Heart right ventricle (tissue), 16 donors: ENCODE measurements around the gene STX16. TPM values are rescaled to one million over a fixed set of nuclear protein-coding genes. Genes with fewer than 3 reads are reported as not detected.

Source experiments
- ATAC-seq, 8 donors: fragments of 200-7000 bp; cut with Tn5 transposase; one replicate each; pipeline ENCODE4 v1.9.1; 2020; ENCODE audit warnings: mild to moderate bottlenecking in 8 of 8, moderate library complexity in 8 of 8, moderate number of reproducible peaks in 1 of 8
- DNase-seq, 2 donors: peaks; one replicate each; pipeline ENCODE4 v3.0.0-alpha.2; 2020
- H3K27ac ChIP-seq, 10 donors: fragments of 200-600 bp; sonication (generic) in 2 of 10; one replicate each; pipeline versions ENCODE4 v1.5.0 to v1.8.0; 2020 to 2022; ENCODE audit warnings: mild to moderate bottlenecking in 3 of 10
- H3K27me3 ChIP-seq, 7 donors: fragments of 200-600 bp; one replicate each; pipeline ENCODE4 v1.8.0; 2021 to 2022; ENCODE audit warnings: mild to moderate bottlenecking in 2 of 7
- H3K36me3 ChIP-seq, 9 donors: fragments of 200-600 bp; sonication (generic) in 1 of 9; one replicate each; pipeline versions ENCODE4 v1.5.0 to v1.8.0; 2020 to 2022; ENCODE audit warnings: mild to moderate bottlenecking in 2 of 9
- H3K4me1 ChIP-seq, 9 donors: fragments of 200-600 bp; sonication (generic) in 1 of 9; one replicate each; pipeline versions ENCODE4 v1.5.0 to v1.8.0; 2020 to 2022; ENCODE audit warnings: mild to moderate bottlenecking in 4 of 9
- H3K4me3 ChIP-seq, 10 donors: fragments of 200-600 bp; sonication (generic) in 2 of 10; one replicate each; pipeline versions ENCODE4 v1.5.0 to v1.8.0; 2020 to 2022; ENCODE audit warnings: mild to moderate bottlenecking in 7 of 10, moderate library complexity in 2 of 10
- H3K9me3 ChIP-seq, 11 donors: fragments of 200-600 bp in 10 of 11; sonication (generic) in 2 of 11; one replicate each; pipeline versions ENCODE4 v1.5.0 to v1.8.0; 2013 to 2022; ENCODE audit warnings: mild to moderate bottlenecking in 2 of 11, control low read depth in 1 of 11, moderate library complexity in 1 of 11
- WGBS, 2 donors: extraction: QIAGEN DNeasy Blood & Tissue Kit; methylation state at CpG; one replicate each; pipeline ENCODE4 v1.1.7; 2013; ENCODE audit warnings: inconsistent platforms in 1 of 2; 5-methylcytosine and 5-hydroxymethylcytosine counted together
- intact Hi-C, 10 donors: fragments of 100-400 bp; cut with DNase I; formaldehyde crosslinking; loops; one replicate each; pipeline versions ENCODE4 v1.11.1 to v1.14.2; 2022
- polyA plus RNA-seq, 2 donors: library from polyadenylated mRNA; stranded (reverse); fragments of 200-250 nt; gene quantifications; one replicate each; pipeline ENCODE4 v1.2.3, GENCODE V29; 2013
- total RNA-seq, 10 donors: library from RNA; stranded (reverse); fragmentation: NEBNext Ultra II Directional in 3 of 10; extraction: Animal tissue kit (Norgen Biotek cat#: 25700) in 3 of 10; gene quantifications; one replicate each; pipeline versions ENCODE4 v1.2.1 to v1.2.4, GENCODE V29; 2021 to 2023
- TF ChIP-seq, protein P1 (sequence below), 9 donors: fragments of 200-600 bp; sonication (generic) in 2 of 9; IDR thresholded peaks; one replicate each; pipeline versions ENCODE4 v1.5.0 to v1.8.0; 2021 to 2022; ENCODE audit warnings: antibody characterized with exemption in 9 of 9, mild to moderate bottlenecking in 5 of 9, moderate library complexity in 1 of 9
- donor health status: Arrhythmogenic right ventricular cardiomyopathy.
- donor health status: ischemic (EF 13 %, LVEDD 7.1; RV severe dilation, severe dysfunction).
- donor health status: healthy with polysubstance abuse.
- donor health status: DM: no; HTN: yes; CAD: no.
- donor health status: DM: no; HTN: no; CAD: no.
- donor health status: ischemic (EF 25% LVEDD 6.9; RV normal size, moderate dysfunction).
- donor health status: ischemic (EF 25% LVEDD 5.7; RV mildly dilated, moderate dysfunction).
- donor health status: healthy.
- donor health status: DM: yes; HTN: yes; CAD: no.
- donor health status: Ischemic cardiomyopathy.
- donor health status: ischemic (EF 35%, LVEDD 5.7; RV mildly dilated, moderate dysfunction).
- donor health status: nonischemic (EF 11% LVEDD 7.7; RV severe dilation, severe dysfunction).
- donor health status: DM: yes; HTN: yes; CAD: no.
- donor health status: PGD.
- donor health status: ischemic (EF 29% LVEDD 5.4; RV normal size, mild dysfunction).
- donor health status: nonischemic (EF 23%, LVEDD 6.1; RV moderate dilation, normal function).

Gene STX16
- total and polyA plus RNA-seq, 12 donors, result 17.1 to 57.6 (median 27.0) TPM

DNA sequence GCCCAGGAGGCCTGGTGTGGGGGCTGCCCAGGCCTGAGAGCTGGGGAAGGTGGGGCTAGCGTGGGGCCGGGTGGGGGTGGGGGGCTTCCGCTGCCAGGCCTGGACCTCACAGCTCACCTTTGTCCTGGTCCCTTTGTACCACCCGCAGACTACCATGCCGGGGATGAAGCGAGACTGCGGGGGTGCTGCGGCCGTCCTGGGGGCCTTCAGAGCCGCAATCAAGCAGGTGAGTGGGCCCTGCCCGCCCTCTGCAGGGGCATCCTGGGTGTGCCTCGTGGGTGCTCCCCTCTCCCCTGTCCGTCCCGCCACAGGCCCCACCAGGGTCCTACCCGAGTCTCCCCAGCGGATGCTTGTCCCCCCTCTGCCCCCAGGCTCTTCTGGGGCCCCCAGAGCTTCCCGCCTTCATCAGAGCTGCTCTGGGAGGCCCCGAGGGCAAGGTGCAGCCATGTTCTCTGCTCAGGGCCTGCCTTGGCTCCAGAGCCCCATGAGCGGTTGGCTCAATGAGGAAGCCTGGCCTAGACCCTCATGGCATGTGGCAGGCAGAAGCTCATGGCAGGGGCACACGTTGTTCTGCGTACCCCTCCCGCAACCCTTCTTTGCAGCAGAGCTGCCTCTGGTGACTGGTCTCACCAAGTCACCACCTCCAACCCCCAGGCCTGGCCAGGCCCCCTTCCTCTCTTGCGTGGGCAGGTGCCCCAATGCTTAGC lies 56.0 kb downstream of the STX16 start:
- Histone ChIP-seq H3K27ac (no peak overlapping the region), H3K36me3 (peaks cover 0 to 77% (median 16%) of the 10 kb centered on the region in 9 donors), H3K27me3 (no peaks in the 10 kb centered on the region), H3K4me1 (no peaks in the 10 kb centered on the region), H3K9me3 (no peaks in the 10 kb centered on the region), H3K4me3 (no peak overlapping the region)
- DNase-seq (no peak), ATAC-seq (no peak)
- 94 to 97% methylated on average over 22 to 23 of the region's 23 CpGs for WGBS, 2 donors
- TF ChIP-seq, protein P1, sequence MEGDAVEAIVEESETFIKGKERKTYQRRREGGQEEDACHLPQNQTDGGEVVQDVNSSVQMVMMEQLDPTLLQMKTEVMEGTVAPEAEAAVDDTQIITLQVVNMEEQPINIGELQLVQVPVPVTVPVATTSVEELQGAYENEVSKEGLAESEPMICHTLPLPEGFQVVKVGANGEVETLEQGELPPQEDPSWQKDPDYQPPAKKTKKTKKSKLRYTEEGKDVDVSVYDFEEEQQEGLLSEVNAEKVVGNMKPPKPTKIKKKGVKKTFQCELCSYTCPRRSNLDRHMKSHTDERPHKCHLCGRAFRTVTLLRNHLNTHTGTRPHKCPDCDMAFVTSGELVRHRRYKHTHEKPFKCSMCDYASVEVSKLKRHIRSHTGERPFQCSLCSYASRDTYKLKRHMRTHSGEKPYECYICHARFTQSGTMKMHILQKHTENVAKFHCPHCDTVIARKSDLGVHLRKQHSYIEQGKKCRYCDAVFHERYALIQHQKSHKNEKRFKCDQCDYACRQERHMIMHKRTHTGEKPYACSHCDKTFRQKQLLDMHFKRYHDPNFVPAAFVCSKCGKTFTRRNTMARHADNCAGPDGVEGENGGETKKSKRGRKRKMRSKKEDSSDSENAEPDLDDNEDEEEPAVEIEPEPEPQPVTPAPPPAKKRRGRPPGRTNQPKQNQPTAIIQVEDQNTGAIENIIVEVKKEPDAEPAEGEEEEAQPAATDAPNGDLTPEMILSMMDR (IDR thresholded peaks at IDR 0.05), result no peak
- intact Hi-C loops, result no loop called here

DNA sequence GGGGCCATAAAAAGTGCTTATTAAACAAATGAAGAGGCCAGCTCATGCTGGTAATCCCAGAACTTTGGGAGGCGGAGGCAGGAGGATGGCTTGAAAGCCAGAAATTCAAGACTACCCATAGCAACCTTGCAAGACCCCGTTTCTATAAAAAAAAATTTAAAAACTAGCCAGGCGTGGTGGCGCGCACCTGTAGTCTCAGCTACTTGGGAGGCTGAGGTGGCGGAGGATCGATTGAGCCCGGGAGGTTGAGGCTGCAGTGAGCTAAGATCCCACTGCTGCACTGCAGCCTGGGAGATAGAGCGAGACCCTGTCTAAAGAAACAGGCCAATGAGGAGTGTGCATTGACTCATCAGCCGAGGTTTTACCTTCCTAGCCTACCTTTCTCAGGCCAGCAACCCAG lies 56.7 kb downstream of the STX16 start:
- intact Hi-C loops, result no loop called here
- TF ChIP-seq, protein P1 (IDR thresholded peaks at IDR 0.05), result no peak
- no peak for DNase-seq
- Histone ChIP-seq H3K4me3 (no peak overlapping the region), H3K4me1 (no peaks in the 10 kb centered on the region), H3K27me3 (no peaks in the 10 kb centered on the region), H3K9me3 (no peaks in the 10 kb centered on the region), H3K36me3 (peaks cover 0 to 71% (median 14%) of the 10 kb centered on the region in 9 donors), H3K27ac (no peak overlapping the region)
- ATAC-seq, result no peak
- WGBS, 2 donors, result 98 to 100% methylated on average over 10 of the region's 10 CpGs

DNA sequence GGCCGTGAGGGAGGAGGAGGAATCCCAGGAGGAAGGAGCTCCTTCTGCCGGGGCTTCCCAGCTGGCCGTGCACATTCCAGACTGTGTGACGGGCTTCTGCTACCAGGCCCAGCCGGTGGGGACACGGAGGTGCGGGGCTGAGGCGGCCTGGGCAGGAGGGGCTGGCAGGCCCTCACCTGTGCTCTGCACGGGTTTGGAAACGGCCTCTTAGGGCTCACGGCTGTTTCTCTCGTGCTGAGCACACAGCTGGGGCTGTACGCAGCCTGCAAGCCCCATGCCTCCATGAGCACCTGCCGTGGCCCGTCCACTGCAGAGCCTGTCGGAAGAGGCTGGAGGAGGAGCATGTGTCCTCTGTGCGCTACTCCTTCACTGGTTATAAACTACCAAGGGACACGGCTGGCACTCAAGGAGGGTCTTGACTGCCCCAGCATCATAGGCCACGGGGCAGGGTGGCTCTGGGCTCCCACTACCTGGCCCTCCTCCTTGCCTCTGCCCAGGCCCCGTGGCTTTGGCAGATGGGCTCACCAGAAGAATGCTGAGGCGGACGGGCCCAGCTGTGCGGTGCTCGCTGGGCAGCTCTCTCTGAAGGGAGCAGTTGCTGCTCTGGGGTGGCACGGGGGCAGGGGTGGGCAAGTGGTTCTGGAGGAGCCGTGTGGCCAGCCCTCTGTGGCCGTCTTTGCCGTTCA lies 57.3 kb downstream of the STX16 start:
- H3K36me3 ChIP-seq, result peaks cover 0 to 67% (median 8%) of the 10 kb centered on the region in 9 donors
- TF ChIP-seq, protein P1 (IDR thresholded peaks at IDR 0.05), result no peak
- WGBS, 2 donors, result 91 to 93% methylated on average over 28 of the region's 28 CpGs
- no peaks in the 10 kb centered on the region for H3K9me3 ChIP-seq
- ATAC-seq (peak in 1 of 8 donors; percentile 18), DNase-seq (no peak)
- no peaks in the 10 kb centered on the region for H3K4me1 ChIP-seq
- intact Hi-C loops, result no loop called here
- no peaks in the 10 kb centered on the region for H3K27me3 ChIP-seq
- no peak overlapping the region for H3K4me3 ChIP-seq
- no peak overlapping the region for H3K27ac ChIP-seq

DNA sequence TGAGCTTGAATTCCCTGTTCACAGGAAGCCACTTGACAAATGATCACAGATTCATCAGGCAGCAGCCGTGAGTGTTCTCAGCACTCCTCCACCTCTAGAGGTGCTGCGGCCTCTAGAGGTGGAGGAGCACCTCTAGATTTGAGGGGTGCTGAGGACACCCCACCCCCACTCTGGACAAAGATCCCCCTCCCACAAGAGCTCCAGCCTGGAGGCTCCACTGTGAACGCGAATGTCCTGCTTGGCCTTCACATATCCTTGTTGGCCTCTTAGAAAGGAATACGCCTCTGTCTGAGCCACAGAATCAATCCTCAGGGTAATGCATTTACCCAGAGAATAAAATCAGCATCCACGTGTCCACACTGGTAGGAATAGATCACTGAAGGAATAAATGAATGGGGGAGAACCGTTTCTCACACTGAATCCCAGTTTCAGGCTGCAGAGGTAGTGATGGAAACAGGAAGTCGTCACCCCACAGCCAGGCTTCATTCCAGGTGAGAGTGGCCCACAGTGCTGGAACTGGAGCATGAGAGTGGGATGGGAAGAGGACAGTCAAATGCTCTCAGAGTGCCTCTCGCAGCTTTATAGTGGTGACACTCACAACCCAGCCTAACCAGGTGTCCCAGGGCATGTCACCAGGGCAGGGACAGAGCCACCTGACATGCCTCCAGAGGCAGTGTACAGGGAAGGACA lies 58.1 kb downstream of the STX16 start:
- Histone ChIP-seq H3K27ac (no peak overlapping the region), H3K27me3 (no peaks in the 10 kb centered on the region), H3K9me3 (no peaks in the 10 kb centered on the region), H3K36me3 (peaks cover 0 to 64% (median 2%) of the 10 kb centered on the region in 9 donors), H3K4me3 (no peak overlapping the region), H3K4me1 (no peaks in the 10 kb centered on the region)
- intact Hi-C loops, result no loop called here
- WGBS, 2 donors, result 86 to 89% methylated on average over 9 of the region's 9 CpGs
- no peak for ATAC-seq
- DNase-seq, result no peak
- TF ChIP-seq, protein P1 (IDR thresholded peaks at IDR 0.05), result no peak
